DMS53 treated with DMSO at 0.1 percent for 48 hours (cell line): ENCODE data around the gene ITPRID1.
"Not testable (repeated sequence)": the region's sequence is repeated elsewhere in the genome, so short reads cannot be mapped to it uniquely, and the experiment has no call there.

Experiments used
- DNase-seq: peaks from one replicate; lab custom pipeline; 2025; ENCODE audit not compliant: unreplicated experiment; lab: John Stamatoyannopoulos, UW

The ITPRID1 gene

GRCh38 chr7:31513790-31514189, at the start of gene ITPRID1:
Gene ITPRID1 (plus strand): TSS chr7:31514090. CDS start chr7:31553025, 38,935 bp downstream.
- no peak for DNase-seq

DNA sequence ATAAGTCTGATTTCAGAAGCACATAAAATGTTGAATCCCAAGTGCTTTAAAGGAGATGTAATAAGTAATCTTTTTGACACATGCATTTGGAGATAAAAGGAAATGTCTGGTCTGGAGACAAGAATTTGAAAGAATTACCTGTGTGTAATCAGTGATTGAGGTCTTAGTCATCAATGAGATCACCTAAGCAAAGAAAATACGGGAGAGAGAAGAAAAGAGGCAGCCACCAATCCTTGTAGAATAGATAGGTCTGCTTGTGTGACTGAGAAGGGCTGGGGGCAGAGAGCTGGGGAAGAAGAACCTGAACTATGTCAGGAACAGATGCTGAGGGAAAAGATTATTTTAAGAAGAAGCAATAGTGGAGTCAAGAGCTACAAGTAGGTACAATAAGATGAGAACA, 49.3 kb upstream of the ITPRID1 start:
- DNase-seq, result peak; percentile 60

DNA sequence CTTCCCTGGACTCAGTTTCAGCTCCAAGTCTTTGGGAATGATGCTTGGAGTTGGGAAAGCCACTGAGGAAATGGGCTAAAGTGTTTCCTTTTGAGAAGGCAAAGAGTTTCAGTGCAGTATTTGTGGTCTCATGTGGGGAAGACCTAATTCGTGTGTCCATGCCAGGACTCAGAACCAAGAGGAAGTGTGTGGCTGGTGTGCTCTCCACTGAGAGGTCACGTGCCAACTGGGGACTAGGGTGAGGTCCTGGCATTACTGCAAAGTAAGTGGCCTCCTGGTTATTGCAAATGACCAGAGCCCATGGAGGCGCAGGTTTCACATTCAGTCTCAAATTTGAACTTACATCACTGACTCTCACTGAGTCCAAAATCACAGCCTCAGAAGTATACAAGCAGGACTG, 48.6 kb upstream of the ITPRID1 start:
- no peak for DNase-seq

DNA sequence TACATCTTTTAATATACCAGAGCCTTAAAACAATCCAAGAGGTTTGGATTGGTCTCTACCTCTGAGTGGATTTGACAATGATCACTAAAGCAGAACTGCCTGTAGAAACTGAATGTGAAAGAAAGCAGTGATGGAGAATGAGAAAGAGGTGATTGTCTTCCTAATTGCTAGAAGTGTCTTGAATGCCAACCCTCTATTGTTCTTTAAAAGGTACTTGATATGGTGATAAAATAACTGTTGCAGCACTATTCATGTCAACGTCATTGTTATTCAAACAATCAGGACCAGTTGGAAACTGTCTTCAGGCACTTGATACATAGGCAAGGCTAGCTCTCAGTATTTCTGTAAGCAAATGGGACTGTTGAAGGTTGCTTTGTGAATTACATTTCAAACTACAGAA, 47.9 kb upstream of the ITPRID1 start:
- no peak for DNase-seq

DNA sequence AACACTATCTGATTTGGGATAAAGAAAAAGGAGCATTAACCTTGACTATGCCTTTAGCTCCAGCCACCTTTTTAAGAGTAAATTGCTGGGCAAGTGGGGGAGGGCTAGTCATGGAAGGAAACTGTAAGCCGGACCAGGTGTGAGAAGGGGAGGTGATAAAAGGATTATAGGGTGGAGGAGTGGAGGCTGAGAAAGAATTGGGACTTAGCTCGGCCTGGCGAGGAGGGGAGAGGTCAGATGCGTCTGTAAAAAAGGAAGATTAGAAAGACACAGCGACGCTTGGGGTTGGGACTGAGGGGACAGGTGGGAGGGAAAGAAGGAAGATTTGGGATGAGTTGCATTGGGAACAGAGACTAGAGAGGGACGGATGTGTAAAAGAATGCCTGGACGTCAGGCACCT, 43.0 kb upstream of the ITPRID1 start:
- DNase-seq, result not testable (repeated sequence)

GRCh38 chr7:31475368-31475767, 38.5 kb upstream of the ITPRID1 start:
- no peak for DNase-seq

GRCh38 chr7:31476073-31476745, 37.7 kb upstream of the ITPRID1 start:
- DNase-seq, result no peak

- no peak for DNase-seq
These were observed 36.8 kb upstream of the ITPRID1 start for GRCh38 chr7:31476941-31477677.

- no peak for DNase-seq
These were observed 35.9 kb upstream of the ITPRID1 start for GRCh38 chr7:31478018-31478417.

DNA sequence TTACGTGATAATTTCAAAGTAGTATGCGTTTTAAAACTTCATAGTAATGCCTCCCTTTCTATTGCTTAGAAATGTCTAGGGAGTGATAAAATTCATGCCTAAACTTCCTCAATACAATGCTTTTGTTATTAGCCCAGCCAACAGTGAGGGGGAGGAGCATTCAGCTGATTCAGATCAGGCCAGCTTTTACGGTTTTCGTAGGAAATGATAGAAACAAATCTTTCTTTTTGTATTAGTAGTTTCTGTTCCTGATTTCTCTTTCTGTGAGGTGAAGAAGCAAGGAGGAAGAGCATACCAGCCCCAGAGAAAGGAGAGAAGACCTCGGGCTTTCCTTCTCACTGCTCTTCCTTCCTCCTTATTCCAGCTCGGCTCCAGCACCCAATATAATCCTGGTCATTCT, 35.2 kb upstream of the ITPRID1 start:
- DNase-seq, result no peak

DNA sequence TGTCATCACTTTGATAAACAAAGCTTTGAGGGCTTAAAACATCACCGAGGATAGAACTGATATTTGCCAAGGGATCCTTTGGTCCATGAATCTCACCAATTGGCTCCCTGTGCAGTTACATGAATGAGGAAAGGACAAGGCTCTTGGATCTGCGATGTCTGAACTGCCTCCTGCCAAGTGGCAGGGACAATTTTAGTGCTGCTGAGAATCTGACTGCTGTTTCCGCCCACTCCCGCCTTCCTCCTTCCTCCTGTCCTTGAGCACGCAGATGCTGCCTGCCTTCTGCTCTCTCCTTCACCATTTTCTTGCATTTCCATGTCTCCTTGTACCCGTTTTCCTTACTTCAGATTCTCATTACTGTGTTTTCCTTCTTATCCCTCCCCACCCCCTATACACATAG, 26.8 kb upstream of the ITPRID1 start:
- no peak for DNase-seq

GRCh38 chr7:31487476-31487875, 26.4 kb upstream of the ITPRID1 start:
- DNase-seq, result no peak

GRCh38 chr7:31488562-31489203, 25.2 kb upstream of the ITPRID1 start:
- DNase-seq, result peak; percentile 70

DNA sequence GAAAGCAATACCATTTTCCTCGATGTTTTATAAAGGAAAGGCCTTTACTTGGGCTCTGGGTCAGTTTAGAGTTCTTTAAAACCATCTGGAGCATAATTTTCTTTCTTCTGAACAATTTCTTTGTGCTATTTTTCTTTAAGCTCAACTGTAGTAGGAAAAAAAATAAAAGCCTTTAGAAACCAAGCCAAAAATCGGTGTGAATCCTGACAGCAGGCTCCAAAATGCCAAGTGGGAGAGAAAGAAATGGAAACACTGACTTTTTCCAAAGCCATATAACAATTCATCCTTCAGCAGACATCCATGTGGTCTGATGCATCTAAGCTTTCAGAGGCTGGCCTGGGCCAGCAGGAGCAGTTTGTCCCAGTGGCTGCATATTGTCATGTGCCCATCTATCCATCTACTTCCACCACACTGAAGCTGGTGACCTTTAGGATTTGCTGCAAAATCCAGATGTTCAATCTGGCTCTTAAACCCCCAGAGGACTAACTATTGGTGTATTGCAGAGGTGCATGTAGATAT, 23.0 kb upstream of the ITPRID1 start:
- DNase-seq, result no peak

- no peak for DNase-seq
These were observed 21.8 kb upstream of the ITPRID1 start for GRCh38 chr7:31492086-31492485.

GRCh38 chr7:31493714-31494181, 20.1 kb upstream of the ITPRID1 start:
- DNase-seq, result peak; percentile 63

- DNase-seq, result no peak
These were observed 19.5 kb upstream of the ITPRID1 start for GRCh38 chr7:31494421-31494820.

DNA sequence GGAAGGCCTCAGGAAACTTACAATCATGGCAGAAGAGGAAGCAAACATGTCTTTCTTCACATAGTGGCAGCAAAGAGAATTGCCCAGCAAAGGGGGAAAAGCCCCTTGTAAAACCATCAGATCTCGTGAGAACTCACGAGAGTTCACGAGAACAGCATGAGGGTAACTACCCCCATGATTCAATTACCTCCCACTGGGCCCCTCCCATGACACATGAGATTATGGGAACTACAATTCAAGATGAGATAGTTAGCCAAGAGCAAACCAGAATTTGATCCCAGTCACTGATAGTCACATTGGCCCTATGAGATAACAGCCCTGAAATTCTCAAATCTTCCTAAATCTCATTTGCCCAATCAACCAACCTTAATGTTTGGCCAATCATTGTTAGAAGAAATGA, 18.2 kb upstream of the ITPRID1 start:
- DNase-seq, result no peak

GRCh38 chr7:31497516-31497915, 16.4 kb upstream of the ITPRID1 start:
- no peak for DNase-seq

- DNase-seq, result no peak
These were observed 13.2 kb upstream of the ITPRID1 start for GRCh38 chr7:31500656-31501055.

GRCh38 chr7:31508823-31509222, 5.1 kb upstream of the ITPRID1 start:
- no peak for DNase-seq

- no peak for DNase-seq
These were observed 1.7 kb upstream of the ITPRID1 start for GRCh38 chr7:31512166-31512565.
